Gastroesophageal sphincter (tissue), 3 donors: ENCODE results near the gene GPR137.

ENCODE experiments used
- EP300 ChIP-seq: sonication (generic); formaldehyde crosslinking; IDR thresholded peaks from one replicate; pipeline ENCODE4 v1.6.1; 2017; ENCODE audit warnings: antibody characterized with exemption, mild to moderate bottlenecking
- POLR2A ChIP-seq, 2 donors: fragments of 450-650 bp; IDR thresholded peaks; one replicate each; pipeline ENCODE4 v1.6.1; 2017; ENCODE audit warnings: antibody characterized with exemption in 2 of 2, mild to moderate bottlenecking in 2 of 2, moderate library complexity in 1 of 2
- POLR2AphosphoS5 ChIP-seq: sonication (generic); formaldehyde crosslinking; IDR thresholded peaks from one replicate; pipeline ENCODE4 v1.6.1; 2017; ENCODE audit warnings: antibody characterized with exemption
- TF ChIP-seq, protein P1 (sequence below), 4 experiments: fragments of 200-600 bp in 2 of 4; fragments of 450-650 bp in 2 of 4; sonication (generic) in 1 of 4; IDR thresholded peaks; one replicate each; pipeline ENCODE4 v1.5.1; 2017 to 2019; ENCODE audit warnings: antibody characterized with exemption in 4 of 4, mild to moderate bottlenecking in 2 of 4, moderate library complexity in 2 of 4

DNA sequence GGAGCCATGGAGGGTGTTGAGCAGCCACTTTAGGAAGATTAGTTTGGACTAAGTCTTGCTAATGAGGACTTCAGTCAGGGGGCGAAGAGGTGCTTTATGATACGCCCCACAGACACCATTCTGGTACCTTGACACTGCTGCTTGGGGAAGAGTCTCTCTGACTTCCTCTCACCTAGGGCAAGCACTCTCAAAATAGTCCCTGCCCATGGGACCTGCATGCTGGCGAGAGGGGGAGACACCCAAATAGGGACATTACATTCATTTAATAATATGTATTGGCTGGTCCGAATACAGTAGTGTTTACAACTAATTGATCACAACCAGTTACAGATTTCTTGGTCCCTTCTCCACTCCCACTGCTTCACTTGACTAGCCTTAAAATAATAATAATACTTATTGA, 10.1 kb downstream of the GPR137 start:
- TF ChIP-seq, protein P1, sequence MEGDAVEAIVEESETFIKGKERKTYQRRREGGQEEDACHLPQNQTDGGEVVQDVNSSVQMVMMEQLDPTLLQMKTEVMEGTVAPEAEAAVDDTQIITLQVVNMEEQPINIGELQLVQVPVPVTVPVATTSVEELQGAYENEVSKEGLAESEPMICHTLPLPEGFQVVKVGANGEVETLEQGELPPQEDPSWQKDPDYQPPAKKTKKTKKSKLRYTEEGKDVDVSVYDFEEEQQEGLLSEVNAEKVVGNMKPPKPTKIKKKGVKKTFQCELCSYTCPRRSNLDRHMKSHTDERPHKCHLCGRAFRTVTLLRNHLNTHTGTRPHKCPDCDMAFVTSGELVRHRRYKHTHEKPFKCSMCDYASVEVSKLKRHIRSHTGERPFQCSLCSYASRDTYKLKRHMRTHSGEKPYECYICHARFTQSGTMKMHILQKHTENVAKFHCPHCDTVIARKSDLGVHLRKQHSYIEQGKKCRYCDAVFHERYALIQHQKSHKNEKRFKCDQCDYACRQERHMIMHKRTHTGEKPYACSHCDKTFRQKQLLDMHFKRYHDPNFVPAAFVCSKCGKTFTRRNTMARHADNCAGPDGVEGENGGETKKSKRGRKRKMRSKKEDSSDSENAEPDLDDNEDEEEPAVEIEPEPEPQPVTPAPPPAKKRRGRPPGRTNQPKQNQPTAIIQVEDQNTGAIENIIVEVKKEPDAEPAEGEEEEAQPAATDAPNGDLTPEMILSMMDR (IDR thresholded peaks at IDR 0.05), result no peak
- no peak for TF ChIP-seq POLR2AphosphoS5
- no peak for TF ChIP-seq POLR2A (IDR thresholded peaks at IDR 0.05)
- TF ChIP-seq EP300, result no peak
